Dedifferentiated amniotic fluid mesenchymal stem cell (primary cell): ENCODE data around the gene USO1.
"Not testable (repeated sequence)": the region's sequence is repeated elsewhere in the genome, so short reads cannot be mapped to it uniquely, and the experiment has no call there.

Experiments used
- DNase-seq: peaks from one replicate; pipeline ENCODE4 v3.0.0-alpha.2; 2016; ENCODE audit errors: extremely low spot score

Gene USO1

DNA sequence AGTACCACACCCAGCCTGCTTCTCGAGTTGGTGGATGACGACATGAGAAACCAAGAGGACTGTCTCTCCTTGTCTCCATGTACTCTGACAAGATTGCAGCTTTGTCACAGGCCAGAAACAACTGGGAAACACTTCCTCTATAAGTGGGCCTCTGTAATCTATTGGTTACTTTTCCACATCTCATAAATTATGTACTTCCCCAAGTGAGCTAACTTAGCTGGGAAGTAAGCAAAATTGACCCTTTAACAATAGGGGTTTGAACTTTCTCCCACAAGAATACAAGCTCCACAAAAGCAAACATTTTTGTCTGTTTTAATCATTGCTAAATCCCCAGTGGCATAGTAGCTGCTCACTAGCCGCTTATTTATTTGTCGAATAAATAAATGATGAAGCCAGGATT is 14.1 kb upstream of the USO1 start:
- DNase-seq = no peak

DNA sequence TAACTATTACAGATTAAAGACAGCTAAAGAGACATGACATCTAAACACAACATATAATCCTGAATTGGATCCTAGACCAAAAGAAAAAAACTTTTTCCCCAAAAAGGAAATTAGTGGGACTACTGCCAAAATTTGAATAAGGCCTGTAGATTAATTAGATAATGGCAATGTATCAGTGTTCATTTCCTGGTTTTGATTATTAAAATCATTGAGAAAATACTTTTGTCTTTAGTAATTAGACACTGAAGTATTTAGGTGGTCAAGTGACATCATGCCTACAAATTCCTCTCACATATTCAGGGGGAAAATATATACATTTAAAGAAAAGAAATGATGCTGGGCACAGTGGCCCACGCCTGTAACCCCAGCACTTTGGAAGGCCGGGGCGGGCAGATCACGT is 10.4 kb upstream of the USO1 start:
- DNase-seq = no peak

DNA sequence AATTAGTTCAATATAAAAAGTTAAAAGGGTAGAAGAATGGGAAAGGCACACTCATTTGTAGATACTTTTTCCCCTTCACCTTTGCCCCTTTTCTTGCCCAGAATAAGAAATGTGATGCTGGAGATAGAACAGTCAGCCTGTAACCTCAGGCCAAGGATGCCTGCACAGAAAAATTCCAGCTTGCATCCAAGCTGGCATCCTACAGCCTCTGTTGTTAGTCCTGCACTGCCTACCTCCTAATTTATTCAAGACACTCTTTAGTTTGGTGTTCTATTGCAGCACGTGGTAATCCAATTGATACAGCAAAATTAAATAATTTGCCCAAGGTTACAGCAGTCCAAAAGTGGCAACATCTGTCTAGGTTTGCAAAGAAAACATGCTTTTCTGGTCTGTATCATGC is 9.7 kb upstream of the USO1 start:
- no peak for DNase-seq

DNA sequence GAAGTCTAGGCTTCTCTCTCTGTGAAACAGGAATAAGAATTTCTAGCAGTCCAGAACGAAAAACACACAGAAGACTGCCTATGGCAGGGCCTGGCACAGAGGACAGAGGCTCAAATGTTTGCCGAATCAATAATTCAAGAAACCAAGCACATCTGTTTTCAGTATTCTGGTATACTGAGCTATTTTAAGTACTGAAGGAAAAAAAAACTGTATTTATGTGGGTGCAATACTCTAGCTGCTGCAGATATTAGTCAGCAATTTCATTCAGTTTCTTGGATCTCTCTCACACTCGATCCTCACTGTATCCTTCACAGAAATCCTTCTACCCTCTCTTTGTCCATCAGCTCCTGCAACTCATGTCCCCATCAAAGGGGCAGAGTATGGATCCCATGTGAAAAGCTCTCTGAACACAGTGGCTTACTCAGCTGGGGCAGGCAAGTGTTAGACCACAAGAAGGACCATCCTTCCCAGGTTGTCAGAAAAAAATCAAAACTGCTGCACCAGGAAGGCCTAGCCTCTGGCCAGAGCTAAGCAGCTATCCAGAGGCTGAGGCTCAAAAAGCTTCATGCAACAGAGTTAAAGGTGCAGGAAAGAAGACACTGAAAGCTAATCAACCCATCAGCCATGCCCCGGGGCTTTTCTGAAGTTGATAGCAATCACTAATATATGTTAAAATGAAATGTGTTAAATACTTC is 9.1 kb upstream of the USO1 start:
- peak; percentile 47 for DNase-seq

DNA sequence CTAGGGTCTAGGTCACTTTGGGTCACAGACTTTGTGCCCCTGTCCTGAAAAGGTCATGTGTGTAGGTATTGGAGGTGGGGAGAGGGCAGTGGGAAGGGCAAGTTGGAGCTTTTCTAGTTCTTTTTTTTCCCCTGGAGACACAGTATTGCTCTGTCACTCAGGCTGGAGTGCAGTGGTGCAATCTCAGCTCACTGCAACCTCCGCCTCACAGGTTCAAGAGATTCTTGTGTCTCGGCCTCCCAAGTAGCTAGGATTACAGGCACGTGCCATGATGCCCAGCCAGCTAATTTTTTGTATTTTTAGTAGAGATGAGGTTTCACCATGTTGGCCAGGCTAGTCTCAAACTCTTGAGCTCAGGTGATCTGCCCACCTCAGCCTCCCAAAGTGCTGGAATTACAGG is 8.3 kb upstream of the USO1 start:
- not testable (repeated sequence) for DNase-seq

DNA sequence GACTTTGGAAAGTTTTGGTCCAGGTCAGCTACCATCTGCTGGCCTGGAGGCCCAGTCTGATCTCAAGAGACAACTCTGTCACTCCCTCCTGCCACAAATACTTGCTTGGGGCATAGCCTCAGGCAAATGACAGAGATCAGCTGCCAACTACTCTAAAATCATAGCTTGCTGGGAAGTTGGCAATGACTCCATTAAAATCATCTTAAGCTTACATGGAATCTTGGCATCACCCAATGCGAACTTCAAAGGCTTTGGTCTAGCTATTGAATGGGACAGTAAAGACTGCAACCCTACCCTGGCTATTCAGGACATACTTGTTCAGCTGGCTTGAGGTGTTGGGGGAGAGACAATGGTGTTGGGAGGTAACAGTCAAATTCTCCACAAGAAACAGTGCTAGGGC is 7.0 kb upstream of the USO1 start:
- no peak for DNase-seq

DNA sequence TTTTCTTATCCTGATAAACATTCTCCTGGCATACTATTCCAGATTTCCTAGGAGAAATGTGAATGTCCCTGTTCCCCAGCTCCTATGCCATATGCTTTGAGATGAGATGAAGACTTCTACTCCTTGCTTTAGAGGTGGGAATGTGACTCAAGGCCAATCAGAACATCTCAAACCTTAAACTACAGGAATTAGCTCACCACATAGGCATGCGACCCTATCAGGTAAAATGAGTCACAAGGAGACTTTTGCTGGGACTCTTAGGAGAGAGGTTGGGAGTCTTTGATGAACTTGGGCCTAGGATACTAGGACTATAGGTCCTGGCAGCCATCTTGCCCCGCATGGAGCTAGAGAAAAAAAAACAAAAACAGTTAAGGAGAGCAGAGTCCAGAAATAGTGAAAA is 5.8 kb upstream of the USO1 start:
- no peak for DNase-seq

DNA sequence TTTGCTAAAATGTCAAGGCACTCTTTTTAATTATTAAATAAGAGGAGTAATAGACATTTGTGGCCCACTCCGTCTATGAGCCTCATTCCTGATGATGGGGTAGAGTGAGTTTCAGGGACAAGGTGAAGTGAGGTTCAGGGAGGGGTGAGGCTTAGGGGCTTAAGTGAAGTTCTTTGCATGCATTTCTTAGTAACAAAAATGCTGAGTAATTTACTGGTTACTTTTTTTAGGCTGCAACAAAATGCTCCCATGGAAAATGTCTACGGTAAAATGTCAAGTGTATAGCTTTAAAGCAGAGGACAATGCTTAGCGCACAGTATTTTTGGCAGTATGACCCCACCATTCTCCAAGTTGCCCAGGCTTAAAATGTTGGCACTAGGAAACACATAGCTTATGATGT is 2.0 kb upstream of the USO1 start:
- DNase-seq = no peak

DNA sequence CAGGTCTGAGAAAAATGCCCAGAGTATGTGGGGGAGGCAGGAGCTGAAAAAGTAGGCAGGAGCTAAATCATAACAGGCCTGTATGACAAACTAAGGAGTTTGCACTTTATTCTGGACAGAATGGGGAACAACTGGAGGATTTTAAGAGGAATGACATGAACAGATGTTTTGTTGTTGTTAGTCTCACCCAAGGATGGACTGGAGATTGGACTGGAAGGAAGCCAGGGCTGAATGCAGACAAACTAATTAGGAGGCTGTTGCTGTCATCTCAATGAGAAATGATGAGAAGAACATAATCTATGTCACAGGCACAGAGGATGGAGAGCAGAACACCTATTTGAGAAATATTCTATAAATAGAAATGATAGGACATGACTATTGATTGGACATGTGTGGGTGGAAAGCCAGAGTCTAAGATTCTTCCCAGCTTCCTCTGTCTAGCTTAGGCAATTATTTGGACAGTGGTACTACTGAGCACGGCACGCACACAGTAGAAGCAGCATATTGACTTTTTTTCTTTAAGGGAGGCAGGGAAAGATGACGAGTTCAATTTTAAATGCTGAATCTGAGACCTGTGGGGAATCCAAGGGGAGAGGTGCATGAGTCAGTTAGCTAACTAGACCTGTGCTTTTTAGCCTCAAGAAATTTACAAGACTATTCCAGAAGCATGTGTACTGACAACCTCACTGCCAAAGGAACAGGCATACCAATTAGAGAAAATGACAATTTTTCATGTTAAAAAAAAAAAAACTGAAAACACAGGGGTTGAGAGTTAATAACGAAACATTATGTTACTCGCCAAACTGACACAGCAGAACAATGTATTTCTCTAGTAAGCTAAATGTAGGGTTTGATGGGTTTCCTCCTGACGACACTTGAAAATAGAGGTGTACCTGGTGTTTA is 963 bp upstream of the USO1 start:
- peak; percentile 40 for DNase-seq

DNA sequence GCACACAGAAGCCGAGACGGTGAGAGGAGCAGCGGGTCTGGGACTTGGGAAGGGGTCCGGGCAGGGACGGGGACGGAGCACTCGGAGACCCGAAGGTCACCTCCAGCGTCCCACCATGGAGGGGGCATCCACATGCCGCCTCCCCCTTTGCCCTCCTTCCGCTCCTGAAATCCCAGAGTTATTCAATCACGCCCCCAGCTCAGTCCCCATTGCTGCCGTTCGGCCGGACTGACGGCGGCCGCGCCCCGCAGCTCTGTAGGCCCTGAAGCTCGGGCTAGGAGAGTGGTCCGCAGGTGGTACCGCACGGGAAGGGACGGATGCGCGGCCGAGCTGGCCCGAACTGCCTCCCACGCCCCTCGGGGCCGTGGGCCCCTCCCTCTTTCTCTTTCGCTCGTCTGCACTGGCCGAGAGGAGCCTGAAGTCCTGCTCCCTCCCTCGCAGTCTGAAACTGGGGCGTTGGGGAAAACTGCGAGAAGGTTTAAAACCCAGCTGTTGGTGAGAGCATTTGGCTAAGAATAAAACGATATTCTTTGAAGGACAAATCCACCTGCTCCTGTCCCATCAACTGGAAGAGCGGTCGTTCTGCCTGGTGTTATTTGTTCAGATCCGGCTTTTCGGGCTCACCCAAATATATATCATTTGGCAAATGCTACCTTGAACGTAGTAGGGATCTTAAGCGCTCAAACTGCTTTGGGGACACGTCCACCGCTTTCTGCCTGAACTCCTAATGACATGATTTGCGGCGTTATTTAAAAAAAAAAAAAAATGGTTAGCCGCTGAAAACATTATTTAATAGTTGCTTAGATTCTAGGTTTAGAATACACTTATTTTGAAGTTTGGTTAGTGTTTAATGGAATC is 719 bp downstream of the USO1 start:
- peak; percentile 68 for DNase-seq

DNA sequence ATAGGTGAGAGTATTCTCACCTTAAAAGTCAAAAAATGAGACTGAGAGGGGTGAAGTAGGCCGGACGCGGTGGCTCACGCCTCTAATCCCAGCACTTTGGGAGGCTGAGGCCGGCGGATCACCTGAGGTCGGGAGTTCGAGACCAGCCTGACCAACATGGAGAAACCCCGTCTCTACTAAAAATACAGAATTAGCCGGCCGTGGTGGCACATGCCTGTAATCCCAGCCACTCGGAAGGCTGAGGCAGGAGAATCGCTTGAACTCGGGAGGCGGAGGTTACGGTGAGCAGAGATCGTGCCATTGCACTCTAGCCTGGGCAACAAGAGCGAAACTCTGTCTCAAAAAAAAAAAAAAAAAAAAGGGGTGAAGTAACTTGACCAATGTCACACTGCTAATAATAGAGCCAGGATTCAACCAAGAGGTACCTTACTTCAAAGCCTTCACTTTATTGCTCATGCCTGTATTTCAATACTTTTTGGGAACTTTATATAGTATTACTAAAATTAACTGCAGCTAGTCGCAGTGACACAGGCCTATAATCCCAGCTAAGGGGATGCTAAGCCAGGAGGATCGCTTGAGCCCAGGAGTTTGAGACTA is 1.7 kb downstream of the USO1 start:
- not testable (repeated sequence) for DNase-seq

DNA sequence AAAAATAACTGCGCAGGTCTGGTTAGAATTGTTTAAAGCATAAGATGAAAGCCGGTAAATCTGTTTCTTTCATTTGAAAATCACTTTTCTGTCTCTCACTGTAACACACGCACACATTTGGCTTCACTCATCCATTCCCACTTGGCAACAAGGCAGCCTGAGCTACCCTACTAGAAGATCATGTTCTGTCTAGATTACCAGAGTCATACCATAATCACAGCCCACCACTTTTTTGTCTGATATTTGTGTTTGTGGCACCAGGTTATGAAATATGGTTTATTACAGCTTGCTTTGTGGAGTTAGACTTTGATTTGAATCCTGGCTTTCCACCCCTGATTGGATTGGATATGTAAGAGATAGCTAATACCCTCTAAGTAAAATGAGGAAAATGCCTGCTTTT is 2.2 kb downstream of the USO1 start:
- no peak for DNase-seq

DNA sequence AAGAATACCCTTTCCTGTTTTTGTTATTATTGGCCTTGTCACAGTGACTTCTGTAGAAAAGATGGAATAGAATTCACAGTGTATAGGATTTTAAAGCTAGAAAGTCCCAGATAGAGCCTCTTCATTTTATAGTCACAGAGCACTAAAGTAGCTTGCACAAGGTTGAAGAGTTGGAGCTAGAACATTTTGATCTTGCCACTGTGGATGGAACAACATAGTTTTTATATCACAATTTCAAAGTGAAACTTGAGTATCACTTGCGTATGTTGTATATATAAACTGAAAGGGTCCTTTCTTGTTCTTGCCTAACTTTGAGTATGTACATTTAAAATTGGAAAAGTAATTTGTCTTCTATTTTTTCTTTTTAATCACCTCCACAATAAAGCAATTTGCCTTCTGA is 2.7 kb downstream of the USO1 start:
- no peak for DNase-seq

DNA sequence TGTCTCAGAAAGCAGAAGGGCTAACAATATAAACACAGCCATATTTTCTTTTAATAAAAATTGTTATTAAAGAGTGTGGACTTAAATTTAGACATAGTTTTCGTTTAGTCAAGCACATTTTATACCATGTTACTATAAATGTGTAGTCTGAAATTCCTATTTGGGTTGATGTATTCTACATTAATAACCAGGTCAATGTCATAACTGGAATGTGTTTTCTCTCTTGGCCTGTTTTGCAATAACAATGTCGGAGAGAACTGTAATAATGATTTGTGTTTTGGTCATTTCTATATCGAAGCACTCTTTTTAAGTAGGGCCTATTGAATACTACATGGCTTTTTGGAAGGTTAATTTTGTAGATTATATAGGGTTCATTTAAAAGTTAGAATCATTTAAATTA is 5.5 kb downstream of the USO1 start:
- DNase-seq = no peak

DNA sequence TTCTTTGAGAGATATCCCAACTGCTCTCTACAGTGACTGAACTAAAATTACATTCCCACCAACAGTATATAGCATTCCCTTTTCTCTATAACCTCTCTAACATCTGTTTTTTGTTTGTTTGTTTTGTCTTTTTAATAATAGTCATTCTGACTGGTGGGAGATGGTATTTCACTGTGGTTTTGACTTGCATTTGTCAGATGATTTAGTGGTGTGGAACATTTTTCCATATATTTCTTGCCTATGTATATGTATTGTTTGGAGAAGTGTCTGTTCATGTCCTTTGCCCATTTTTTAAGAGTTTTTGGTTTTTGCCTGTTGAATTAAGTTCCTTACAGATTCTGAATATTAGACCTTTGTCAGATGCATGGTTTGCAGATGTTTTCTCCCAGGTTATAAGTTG is 9.0 kb downstream of the USO1 start:
- DNase-seq = peak; percentile 34

DNA sequence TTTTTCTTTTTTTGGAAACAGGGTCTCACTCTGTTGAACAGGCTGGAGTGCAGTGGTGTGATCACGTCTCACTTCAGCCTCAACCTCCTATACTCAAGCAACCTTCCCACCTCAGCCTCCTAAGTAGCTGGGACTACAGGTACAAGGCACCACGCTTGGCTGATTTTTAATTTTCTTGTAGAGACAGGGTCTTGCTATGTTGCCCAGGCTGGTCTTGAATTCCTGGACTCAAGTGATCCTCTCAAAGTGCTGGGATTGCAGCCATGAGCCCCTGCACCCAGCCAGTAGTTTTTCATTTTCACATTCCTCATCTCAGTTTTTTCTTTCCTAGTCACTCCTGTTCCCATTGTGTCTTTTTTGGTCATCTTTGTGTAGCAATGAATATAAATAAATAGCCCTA is 11.1 kb downstream of the USO1 start:
- DNase-seq = no peak

DNA sequence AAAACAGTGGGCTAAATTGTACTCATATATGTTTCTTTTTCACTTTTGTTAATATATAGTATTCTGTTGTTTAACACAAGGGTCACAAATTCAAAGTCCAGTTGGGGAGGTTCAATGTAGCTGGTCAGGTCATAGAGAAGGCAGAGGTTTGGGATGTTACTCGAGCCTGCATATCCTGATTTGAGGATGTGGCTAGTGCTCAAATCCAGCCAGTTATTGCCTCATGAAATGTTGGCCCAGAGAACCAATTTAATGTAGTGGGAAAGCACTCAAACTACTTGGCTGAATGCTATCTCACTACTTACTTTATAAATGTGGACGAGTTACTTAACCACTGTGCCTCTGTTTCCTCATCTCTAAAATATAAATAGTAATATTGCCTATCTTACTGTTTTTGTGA is 12.5 kb downstream of the USO1 start:
- no peak for DNase-seq

DNA sequence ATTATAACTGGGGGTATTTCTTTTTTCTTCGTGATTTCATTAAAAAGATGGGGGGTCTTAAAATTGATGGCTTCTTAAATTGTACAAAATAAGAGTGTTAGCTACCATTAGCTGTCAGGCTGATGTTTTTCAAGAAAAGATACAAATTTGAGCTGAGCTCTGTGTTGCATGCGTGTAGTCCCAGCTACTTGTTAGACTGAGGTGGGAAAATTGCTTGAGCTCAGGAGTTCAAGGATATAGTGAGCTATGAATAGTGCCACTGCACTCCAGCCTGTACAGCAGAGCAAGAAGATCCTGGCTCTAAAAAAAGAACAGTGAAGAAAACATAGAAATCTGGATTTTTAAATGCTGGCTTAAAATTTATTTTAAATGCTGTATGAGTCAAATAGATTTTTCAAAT is 13.0 kb downstream of the USO1 start:
- no peak for DNase-seq

DNA sequence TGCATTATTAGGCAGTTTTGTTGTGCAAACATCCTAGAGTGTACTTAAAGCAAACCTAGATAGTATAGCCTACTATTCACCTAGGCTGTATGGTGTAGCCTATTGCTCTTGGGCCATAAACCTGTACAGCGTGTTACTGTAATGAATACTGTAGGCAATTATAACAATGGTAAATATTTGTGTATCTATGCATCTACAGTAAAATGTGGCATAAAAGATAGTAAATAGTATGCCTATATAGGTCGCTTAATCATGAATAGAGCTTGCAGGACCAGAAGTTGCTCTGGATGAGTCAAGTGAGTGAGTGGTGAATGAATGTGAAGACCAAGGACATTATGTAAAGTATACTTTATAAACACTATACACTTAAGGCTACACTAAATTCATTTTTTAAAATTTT is 16.6 kb downstream of the USO1 start:
- DNase-seq = no peak

DNA sequence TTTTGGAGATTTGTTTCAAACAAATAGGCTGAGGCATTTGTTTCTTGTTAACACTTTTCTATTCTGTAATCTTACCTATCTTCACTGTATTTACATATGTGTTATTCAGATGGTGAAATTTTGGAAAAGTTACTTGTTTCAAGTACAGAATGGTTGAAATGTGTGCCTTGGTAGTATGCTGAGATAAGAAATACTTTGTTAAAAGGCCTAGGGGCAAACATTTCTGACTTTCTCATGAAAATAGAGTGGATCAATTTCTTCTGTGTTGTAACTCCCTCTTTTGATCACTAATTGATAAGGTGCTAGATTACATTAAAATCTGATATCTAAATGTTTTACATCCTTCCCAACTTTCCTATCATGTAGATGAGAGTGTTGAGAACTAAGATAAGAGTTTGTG is 18.1 kb downstream of the USO1 start:
- DNase-seq = no peak

DNA sequence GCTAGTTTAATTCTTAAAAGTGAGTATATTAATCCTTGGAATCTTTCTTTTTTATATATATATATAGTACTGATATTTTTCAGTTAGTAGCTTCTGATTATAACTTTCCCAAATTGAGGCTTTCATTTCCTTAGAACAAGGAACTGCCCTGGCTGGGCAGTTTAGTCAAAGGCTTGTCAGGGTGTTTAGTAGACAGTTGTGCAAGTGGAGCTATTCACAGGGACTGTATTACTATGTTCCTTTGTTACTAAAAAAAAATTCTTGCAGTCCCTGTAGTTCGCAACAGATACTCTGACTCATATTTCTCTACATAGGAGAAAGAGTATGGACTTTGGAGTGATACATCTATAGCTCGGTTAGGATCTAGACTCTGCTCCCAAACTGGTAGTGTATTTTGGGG is 20.8 kb downstream of the USO1 start:
- DNase-seq = no peak

DNA sequence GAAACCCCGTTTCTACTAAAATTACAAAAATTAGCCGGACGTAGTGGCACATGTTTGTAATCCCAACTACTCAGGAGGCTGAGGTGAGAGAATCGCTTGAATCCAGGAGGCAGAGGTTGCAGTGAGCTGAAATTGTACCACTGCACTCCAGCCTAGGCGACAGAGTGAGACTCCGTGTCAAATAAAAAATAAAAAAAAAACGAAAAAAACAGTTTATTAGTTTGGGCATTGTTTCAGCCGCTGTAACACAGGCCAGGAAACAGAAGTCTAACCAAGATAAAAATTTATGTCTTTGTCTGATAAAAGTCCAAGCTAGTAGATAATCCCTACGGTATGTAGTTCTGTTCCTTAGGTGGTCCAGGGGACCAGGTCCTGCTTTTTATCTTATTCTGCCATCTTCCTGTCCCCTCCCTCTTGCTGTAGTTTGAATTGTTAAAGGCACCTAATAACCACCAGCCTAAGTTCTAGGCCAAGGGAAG is 21.4 kb downstream of the USO1 start:
- no peak for DNase-seq
